Measurements from ENCODE around the gene TTLL5. TPM values are rescaled to one million over a fixed set of nuclear protein-coding genes. Genes with fewer than 3 reads are reported as not detected.

Gene TTLL5
- total and polyA plus RNA-seq, 2 of the 13 experiments (the other 11 are each of a cell fraction or from before 2014, with no cell fraction given) = 11.8 to 18.8 TPM

DNA sequence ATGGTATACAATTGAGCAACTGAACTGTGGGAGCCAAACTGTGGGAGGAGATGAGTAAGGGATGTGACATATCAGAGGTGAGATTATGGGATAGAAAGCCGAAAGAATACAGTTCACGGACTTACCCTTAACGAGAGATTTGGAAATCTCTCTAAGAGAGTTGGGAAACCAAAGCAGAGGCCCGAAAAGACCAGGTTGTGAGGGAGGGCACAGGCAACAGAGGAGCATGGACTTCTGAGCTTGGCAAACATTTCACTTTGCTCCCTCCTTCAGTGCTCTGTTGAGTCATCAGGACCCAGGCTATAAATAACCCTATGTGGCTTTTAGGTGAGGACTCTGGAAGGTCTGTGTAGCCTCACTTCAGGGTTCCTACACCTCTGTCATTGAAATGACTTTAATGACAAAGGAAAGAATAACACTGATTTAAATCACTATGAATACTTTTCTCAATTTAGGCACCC is 200.1 kb downstream of the TTLL5 start (continued):
- TF ChIP-seq ZNF432 (CRISPR knock-in tag; IDR thresholded peaks at IDR 0.05; ENCODE audit: borderline replicate concordance) (no peak), SOX13 (IDR thresholded peaks at IDR 0.05) (no peak), SOX13 (CRISPR knock-in tag; conservative IDR thresholded peaks at IDR 0.05 in 1 of 2, IDR thresholded peaks at IDR 0.05 in 1 of 2) (no peak), ESRRA (CRISPR knock-in tag; IDR thresholded peaks at IDR 0.05; ENCODE audit: low read depth) (no peak), ZBTB42 (CRISPR knock-in tag; IDR thresholded peaks at IDR 0.05) (no peak), ZNF841 (CRISPR knock-in tag; IDR thresholded peaks at IDR 0.05; ENCODE audit: borderline replicate concordance) (no peak), GABPB1 (CRISPR knock-in tag; IDR thresholded peaks at IDR 0.05) (no peak), POLR2G (IDR thresholded peaks at IDR 0.05; ENCODE audit: low read depth, low read length) (no peak), KAT2B (IDR thresholded peaks at IDR 0.05; ENCODE audit: borderline replicate concordance, low read depth, low read length) (no peak), ZMAT3 (CRISPR knock-in tag; conservative IDR thresholded peaks at IDR 0.05) (0 out of 2 replicates have a peak, but pooled peaks have one; percentile 30), SAFB2 (CRISPR knock-in tag; IDR thresholded peaks at IDR 0.05; ENCODE audit: borderline replicate concordance, low read depth) (no peak), GATAD2A (CRISPR knock-in tag; IDR thresholded peaks at IDR 0.05) (peak; percentile 53; the same call in 1 of the 2 replicates), KLF11 (CRISPR knock-in tag; IDR thresholded peaks at IDR 0.05) (no peak), ATF7 (IDR thresholded peaks at IDR 0.05) (no peak), ATF7 (CRISPR knock-in tag; IDR thresholded peaks at IDR 0.05) (no peak), ZNF124 (CRISPR knock-in tag; IDR thresholded peaks at IDR 0.05) (0 out of 2 replicates have a peak, but pooled peaks have one; percentile 32), SNAI1 (CRISPR knock-in tag; IDR thresholded peaks at IDR 0.05; ENCODE audit: borderline replicate concordance) (no peak)
- TF ChIP-seq, protein P1, sequence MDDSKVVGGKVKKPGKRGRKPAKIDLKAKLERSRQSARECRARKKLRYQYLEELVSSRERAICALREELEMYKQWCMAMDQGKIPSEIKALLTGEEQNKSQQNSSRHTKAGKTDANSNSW (CRISPR knock-in tag; IDR thresholded peaks at IDR 0.05; ENCODE audit: borderline replicate concordance) = no peak
- TF ChIP-seq, protein P2, sequence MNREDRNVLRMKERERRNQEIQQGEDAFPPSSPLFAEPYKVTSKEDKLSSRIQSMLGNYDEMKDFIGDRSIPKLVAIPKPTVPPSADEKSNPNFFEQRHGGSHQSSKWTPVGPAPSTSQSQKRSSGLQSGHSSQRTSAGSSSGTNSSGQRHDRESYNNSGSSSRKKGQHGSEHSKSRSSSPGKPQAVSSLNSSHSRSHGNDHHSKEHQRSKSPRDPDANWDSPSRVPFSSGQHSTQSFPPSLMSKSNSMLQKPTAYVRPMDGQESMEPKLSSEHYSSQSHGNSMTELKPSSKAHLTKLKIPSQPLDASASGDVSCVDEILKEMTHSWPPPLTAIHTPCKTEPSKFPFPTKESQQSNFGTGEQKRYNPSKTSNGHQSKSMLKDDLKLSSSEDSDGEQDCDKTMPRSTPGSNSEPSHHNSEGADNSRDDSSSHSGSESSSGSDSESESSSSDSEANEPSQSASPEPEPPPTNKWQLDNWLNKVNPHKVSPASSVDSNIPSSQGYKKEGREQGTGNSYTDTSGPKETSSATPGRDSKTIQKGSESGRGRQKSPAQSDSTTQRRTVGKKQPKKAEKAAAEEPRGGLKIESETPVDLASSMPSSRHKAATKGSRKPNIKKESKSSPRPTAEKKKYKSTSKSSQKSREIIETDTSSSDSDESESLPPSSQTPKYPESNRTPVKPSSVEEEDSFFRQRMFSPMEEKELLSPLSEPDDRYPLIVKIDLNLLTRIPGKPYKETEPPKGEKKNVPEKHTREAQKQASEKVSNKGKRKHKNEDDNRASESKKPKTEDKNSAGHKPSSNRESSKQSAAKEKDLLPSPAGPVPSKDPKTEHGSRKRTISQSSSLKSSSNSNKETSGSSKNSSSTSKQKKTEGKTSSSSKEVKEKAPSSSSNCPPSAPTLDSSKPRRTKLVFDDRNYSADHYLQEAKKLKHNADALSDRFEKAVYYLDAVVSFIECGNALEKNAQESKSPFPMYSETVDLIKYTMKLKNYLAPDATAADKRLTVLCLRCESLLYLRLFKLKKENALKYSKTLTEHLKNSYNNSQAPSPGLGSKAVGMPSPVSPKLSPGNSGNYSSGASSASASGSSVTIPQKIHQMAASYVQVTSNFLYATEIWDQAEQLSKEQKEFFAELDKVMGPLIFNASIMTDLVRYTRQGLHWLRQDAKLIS (CRISPR knock-in tag; IDR thresholded peaks at IDR 0.05) = no peak
- TF ChIP-seq, protein P3, sequence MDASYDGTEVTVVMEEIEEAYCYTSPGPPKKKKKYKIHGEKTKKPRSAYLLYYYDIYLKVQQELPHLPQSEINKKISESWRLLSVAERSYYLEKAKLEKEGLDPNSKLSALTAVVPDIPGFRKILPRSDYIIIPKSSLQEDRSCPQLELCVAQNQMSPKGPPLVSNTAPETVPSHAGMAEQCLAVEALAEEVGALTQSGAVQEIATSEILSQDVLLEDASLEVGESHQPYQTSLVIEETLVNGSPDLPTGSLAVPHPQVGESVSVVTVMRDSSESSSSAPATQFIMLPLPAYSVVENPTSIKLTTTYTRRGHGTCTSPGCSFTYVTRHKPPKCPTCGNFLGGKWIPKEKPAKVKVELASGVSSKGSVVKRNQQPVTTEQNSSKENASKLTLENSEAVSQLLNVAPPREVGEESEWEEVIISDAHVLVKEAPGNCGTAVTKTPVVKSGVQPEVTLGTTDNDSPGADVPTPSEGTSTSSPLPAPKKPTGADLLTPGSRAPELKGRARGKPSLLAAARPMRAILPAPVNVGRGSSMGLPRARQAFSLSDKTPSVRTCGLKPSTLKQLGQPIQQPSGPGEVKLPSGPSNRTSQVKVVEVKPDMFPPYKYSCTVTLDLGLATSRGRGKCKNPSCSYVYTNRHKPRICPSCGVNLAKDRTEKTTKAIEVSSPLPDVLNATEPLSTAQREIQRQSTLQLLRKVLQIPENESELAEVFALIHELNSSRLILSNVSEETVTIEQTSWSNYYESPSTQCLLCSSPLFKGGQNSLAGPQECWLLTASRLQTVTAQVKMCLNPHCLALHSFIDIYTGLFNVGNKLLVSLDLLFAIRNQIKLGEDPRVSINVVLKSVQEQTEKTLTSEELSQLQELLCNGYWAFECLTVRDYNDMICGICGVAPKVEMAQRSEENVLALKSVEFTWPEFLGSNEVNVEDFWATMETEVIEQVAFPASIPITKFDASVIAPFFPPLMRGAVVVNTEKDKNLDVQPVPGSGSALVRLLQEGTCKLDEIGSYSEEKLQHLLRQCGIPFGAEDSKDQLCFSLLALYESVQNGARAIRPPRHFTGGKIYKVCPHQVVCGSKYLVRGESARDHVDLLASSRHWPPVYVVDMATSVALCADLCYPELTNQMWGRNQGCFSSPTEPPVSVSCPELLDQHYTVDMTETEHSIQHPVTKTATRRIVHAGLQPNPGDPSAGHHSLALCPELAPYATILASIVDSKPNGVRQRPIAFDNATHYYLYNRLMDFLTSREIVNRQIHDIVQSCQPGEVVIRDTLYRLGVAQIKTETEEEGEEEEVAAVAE (CRISPR knock-in tag; IDR thresholded peaks at IDR 0.05; ENCODE audit: borderline replicate concordance) = no peak
- TF ChIP-seq, protein P4, sequence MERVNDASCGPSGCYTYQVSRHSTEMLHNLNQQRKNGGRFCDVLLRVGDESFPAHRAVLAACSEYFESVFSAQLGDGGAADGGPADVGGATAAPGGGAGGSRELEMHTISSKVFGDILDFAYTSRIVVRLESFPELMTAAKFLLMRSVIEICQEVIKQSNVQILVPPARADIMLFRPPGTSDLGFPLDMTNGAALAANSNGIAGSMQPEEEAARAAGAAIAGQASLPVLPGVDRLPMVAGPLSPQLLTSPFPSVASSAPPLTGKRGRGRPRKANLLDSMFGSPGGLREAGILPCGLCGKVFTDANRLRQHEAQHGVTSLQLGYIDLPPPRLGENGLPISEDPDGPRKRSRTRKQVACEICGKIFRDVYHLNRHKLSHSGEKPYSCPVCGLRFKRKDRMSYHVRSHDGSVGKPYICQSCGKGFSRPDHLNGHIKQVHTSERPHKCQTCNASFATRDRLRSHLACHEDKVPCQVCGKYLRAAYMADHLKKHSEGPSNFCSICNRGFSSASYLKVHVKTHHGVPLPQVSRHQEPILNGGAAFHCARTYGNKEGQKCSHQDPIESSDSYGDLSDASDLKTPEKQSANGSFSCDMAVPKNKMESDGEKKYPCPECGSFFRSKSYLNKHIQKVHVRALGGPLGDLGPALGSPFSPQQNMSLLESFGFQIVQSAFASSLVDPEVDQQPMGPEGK (CRISPR knock-in tag; IDR thresholded peaks at IDR 0.05) = no peak
